ENCODE results near the gene ANKS1B.

ANKS1B gene

DNA sequence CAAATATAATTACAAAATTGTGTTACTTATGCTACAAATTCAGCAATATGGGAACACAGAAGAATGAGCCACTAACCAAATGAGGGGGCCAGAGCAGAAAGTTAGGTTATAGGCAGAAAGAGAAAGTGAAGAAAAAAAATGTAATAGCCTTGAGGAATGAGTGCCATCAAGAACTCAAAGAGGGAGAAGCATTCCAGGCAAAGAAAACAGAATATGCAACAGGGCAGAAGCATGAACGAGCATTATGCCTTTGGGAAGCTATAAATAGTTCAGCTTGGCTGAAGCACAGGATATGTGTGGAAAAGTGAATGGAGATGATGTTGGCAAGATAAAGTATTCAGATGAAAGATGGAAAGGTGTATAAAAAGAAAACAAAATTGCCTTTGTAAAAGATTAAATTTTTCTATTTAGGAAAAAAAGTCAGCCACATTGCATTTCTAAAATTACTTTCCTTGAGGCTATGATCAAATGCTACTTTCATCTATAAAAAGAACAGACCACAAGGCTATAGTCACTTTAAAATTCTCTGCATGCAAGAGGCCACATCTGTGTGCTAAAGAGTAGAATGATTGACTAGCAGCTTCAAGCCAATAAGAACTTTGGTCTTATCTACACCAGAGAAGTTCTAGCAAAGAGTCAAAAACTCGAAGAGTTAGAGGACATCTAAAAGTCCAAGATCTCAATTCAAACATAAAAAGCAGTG, 530.7 kb downstream of the ANKS1B start:
- DNase-seq (ENCODE audit: low read depth): no peak

DNA sequence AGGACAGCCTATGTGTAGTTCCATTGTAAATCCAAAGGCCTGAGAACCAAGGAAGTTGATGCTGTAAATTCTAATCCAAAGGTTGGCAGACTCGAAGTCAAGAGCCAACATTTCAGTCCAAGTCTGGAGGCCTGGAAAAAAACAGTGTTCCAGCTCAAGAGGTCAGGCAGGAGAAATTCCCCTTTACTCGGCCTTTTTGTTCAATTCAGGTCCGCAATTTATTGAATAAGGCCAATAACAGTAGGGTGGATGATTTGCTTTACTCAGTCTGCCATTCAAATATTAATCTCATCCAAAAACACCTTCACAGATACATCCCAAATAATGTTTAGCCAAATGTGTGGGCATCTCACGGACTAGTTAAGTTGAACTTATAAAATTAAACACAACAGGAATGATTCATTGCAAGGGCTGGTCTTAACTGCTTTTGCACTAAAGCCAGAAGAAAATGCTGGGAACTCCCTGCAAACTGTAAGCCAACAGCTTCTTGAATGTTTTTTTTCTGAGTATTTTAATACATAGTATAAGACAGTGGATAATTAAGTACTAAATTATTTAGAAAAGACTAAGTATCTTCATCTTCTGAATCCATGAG, 534.6 kb downstream of the ANKS1B start:
- DNase-seq (ENCODE audit: low read depth): no peak

DNA sequence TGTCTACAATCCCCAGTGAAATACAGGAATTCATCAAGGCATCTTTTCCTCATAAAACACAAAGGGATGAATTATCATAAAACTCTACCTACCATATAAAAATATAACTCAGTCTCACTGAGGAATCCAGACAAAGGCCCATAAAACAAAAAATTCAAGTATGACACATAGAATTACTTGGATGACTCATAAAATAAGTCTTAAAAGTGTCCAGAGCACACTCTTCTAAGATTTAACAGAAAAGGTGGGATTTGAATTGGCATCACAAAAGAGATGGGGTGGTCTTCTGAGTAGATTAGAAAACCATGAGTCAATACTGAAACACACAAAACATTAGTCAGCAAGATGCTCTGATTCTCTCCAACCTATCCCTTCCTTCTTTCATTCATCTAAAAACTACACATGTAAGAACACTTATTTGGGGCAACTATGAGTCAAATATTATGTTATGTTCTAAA, 539.8 kb downstream of the ANKS1B start:
- DNase-seq (ENCODE audit: low read depth): no peak

DNA sequence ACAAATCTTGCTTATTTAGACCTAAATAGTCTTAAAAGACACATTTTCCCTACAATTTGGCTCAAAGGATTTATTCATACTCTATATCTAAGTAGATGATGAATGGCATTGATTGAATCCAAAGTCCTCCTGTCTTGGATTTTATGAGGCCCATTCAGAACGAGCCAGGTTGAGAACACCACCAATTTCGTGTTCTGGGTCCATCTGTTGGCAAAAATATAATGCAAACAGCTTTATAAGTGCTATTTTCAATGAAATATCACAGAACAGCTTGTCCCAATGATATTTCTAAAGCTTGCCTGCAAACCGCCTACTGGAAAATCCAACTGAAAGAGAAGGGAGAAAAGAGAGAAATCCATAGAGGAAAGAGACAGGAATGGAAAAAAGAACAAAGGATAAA, 542.0 kb downstream of the ANKS1B start:
- no peak for DNase-seq (ENCODE audit: low read depth)

DNA sequence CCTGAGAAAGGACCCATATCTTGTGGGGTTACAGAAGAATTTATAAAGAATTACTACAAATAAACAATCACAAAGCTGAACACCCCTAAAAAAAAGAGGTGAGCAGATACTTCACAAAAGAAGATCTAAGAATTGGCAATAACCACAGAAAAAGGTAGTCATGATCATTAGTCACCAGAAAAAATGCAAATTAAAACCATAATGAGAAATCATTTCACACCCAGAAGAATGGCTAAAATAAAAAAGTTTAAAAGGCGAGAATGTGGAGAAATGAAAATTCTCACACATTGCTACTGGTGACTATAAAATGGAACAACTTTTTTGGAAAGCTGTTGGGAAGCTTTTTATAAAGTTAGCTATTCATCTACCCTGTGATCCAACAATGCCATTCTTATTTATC, 545.3 kb downstream of the ANKS1B start:
- DNase-seq (ENCODE audit: low read depth): no peak

DNA sequence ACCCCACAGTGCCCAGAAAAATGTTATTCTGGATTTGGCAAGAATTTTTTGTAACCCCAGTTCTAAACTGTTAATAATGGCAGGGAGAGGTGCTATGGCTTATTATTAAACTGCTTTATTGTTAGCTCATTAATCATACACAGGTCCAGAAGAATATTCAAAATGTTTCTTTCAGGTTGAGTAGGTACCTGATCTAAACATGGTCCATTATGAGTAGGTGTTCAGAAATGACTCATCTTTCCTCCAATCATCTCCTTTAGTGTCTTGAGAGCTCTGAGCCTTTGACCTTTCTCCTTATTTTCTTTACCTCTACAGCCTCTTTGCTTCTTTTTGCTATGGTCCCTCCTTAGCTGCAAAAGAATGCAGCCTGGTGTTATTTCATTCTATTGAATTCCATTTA, 548.2 kb downstream of the ANKS1B start:
- DNase-seq (ENCODE audit: low read depth): no peak

DNA sequence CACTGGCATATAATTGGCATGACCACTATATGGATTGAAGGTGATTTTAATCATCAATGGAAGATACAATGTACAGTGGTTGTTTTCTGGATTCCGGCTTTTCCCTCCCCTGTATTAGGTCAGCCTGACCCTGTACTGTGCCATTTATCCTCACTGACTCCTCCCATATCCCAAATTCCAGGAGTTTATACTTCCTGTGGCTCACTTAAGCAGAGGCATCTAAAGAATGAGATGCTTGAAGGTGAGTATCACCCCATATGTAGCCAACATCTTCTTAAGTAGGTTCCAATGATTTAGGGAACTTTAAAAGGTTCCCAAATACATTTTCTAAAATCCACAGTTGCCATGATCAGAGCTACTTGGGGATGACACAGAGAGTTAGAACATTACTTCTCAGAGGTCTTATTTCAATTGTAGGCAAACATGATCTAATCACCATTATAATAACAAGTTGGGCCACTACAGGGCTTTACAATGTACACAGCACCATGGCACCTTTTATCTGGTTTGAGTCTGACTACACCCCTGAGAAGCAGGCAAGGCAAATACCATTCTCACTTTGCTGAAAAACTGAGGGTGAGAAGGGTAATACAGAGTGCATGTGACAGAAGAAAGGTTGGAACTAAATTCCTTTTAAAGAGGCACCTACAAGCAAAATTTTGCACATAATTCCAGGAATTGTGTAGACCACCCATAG, 549.5 kb downstream of the ANKS1B start:
- no peak for DNase-seq (ENCODE audit: low read depth)

DNA sequence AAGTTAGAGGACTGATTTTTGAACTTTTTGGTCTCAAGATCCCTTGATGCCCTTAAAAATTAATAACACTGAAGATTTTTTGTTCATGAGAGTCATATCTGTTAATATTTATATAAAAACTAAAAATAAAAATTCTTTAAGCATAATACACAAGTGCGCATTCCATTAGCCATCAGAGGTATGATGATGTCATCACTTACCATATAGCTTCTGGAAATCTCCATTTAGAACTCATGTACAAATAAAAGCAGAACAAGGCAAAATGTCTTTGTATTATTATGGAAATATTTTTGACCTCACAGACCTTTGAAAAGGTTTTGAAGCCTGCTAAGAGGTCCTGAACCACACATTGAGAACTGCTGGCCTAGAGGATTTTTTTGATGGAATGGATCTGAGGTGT, 551.6 kb downstream of the ANKS1B start:
- DNase-seq (ENCODE audit: low read depth): no peak

DNA sequence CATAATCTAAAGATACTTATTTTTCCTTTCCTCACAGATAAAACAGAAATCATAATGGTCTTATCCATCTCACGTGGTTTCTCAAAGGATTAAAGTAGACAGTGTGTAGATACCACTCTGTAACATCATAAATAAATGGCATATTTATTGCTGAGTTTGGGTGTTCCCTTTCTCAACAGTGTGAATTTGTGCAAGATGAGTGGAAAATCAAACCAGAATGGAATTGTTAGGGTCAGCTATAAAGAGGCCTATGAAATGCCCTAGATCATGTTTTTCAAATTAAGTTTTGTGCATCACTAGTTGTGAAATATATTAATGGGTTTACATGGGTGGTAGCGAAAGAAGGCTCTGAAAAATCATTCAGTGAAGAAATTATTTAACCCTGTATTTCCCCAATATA, 553.5 kb downstream of the ANKS1B start:
- DNase-seq (ENCODE audit: low read depth): no peak

DNA sequence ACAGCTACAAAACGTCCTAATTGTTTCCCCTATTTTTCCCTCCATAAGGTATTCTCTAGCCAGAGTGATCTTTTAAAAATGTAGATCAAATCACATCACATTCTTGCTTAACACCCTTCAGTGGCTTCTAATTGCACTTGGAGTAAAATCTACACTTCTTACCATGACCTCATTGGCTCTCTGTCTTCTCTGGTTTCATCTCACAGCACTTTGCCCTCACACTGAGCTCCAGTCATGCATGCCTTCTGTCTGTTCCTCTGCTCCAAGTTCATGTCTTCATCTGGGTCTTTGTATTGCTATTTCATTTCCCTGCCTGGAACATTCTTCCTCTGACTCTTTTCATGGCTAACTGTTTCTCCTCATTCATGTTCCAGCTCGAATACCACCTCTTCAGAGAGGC, 557.6 kb downstream of the ANKS1B start:
- no peak for DNase-seq (ENCODE audit: low read depth)

DNA sequence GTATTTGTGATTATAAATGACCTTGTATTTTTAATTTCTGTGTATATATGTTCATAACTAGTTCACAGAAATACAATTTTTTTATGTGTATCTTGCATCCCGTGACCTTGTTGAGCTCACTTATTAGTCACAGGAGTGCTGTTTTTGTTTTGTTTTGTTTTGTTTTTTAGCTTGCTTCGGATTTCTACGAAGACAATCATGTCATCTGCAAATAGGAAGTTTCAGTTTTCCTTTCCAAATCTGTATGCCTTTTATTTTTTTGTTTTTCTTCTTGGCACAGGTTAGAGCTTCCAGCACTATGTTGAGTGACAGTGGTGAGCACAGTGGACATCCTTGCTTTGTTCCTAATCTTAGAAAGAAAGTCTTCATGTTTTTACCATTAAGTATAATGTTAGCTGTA, 566.4 kb downstream of the ANKS1B start:
- no peak for DNase-seq (ENCODE audit: low read depth)

DNA sequence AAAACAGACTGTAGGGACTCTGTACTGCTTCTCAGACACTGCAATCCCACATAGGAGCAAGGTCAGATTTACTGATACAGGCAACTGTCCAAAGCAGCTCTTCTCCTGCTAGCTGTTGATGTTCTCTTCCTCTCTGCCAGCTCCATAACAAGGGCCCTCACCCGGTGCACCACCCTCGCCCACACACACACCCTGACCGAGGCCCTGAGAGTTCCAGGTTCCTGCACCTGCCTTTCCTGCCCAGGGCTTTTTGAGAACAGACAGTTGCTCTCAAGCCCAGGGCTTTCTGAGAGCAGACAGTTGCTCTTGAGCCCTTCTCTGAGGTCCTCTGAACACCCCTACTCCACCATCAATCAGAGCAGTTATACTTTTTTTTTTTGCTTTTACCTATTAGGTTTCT, 571.0 kb downstream of the ANKS1B start:
- DNase-seq (ENCODE audit: low read depth): no peak

DNA sequence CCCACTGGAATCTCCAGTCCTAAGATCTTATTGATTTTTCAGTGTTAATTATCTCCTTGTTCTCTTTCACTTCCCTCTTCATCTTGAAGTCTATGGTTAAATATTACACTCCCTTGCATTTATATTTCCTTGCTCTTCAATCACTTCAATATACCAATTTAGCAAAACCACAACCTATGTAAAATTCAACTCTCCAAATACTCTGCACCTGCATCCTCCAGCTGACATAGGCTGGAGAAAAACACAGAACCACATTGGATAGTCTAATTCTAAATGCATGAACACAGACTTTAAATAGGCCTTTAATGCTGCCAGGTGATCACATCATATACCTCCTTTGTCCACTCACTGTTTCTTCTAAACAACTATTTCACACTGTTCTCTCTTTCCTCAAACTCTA, 591.0 kb downstream of the ANKS1B start:
- DNase-seq (ENCODE audit: low read depth): no peak

DNA sequence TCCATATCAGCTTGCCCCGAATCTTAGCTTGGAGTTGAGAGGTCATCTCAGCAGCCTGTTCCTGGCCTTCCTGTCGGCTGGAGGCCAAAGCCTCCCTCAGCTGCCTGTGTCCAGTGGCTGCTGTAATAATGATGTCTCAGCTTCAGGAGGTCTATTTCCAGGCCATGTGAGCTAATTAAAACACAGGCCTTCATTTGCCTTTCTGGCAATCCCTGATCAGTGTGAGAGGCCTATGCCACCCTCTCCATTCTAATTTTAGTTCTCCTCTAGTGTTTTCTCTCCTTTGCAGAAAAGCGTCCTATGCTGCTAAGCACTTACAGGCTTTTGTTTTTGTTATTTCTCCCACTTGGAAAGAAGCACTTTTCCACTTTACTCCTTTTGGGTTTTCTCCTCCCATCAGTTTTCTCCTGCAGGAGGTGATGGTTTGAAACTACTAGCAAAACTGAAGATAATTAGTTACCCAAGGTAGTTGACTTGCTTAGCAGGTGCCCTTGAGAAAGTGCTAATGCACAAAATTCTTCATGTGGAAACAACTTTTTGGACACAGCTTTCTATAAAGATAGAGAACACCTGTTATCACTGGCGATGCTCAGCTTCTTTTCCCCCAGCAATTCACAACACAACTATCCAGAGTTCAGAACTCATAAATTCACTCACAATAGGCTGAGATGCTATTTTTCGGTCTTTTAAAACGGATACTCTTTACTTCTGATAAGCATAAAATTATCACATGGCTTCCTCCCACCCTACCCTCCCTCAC, 592.5 kb downstream of the ANKS1B start:
- DNase-seq (ENCODE audit: low read depth): no peak

DNA sequence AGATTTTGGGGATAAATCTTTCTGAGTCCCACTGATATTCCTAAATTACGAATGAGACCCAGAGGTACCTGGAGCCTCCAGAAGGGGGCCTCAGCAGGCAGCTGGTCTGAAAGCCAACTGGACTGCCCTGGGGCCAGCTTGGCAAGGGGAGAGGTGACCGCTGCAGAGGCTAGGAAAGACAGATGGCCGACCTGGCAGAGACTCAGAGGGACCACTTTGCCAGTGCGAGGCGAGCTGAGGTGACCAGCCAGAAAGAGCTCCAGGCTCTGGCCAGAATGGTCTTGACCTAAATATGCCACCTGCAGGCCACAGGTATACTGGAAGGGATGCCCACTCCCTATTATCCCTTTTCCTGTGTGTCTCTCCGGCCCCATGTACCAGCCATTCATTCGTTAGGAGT, 594.0 kb downstream of the ANKS1B start:
- DNase-seq (ENCODE audit: low read depth): no peak

DNA sequence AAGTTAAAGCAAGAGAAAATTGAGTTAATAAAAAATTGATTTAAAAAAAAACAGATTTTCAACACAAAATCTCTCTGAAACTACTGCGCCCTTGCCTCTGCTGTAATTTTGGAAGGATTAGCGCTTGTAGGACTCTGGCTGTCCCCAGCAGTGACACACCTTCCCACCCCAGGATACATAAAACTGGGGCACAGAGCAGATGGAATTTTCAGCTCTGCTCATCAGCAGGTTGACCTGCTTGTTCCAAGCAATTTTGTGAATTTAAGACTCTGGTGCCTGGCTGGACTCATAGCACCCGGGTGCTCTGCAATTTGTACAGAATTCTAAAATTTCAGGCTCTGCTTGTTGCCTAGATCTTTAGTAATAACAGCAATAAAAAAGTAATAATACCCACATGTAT, 595.0 kb downstream of the ANKS1B start:
- DNase-seq (ENCODE audit: low read depth): no peak

DNA sequence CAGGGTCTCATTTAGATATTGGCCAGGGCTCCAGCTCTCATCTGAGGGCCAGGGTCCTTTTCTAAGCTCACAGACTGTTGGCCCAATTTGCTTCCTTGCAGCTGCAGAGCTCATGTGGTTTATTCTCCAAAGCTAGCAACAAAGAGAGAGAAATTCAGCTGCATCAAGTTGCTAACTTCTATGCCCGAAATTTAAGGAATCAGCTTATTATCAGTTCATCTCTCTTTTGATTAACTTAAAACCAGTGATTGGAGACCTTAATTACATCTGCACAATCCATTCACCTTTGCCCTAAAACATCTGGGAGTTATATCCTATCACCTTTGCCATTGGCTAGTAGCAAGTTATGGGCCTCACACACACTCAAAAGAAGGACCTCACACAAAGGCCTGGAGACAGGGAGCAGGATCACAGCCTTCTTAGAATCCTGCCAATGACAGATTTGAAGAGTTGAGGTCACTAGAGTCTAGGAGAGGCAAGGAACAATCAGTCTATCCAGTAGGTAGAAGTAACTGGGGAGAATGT, 596.0 kb downstream of the ANKS1B start:
- no peak for DNase-seq (ENCODE audit: low read depth)

DNA sequence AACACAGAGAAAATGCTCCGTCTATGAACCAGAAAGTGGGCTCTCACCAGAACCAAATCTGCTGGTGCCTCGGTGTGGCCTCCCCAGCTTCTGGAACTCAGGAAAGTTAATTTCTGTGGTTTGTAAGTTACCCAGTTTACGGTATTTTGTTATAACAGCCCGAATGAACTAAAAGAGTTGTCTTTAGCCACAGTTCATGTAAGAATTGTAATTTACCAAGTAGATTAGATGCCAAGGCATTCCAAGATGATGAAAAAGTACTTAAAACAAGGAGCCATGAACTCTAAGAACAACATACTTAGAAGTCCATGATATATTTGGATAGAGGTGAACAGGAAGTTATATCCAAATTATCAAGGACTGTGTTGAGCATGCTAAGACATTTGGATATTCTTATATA, 597.1 kb downstream of the ANKS1B start:
- DNase-seq (ENCODE audit: low read depth): no peak

DNA sequence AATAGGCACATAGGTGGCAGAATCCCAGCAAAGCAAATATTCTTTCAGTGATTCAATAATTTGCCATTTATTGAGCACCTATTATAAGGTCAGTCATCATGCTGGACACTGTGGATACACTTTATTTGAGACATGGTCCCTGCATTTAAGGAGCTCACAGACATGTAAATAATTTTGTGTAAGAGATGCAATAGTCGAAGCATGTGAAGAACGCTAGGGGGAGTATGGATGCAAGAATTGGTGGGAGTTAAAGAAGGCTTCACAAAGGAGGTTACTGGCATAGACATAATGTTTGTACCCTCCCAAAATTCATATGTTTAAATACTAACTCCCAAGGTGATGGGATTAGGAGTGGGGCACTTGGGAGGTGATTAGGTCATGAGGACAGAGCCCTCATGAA, 597.8 kb downstream of the ANKS1B start:
- DNase-seq (ENCODE audit: low read depth): no peak

DNA sequence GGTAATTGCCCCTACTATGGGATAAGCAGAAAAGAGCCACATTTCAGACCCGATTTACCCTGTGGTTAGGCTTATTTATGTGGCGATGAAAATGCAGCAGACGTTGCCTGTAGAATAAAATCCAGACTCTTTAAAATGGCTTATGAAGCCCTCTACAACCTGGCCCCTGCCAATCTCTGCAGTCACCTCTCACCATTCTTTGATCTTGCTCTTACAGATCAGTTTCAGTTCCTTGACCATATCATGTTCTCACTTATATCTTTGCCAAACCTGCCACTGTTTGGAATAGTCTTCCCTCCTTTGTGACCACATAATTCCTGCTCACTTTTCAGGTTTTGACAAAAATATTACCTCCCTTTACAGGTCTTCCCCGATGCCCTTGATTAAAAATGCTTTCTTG, 601.5 kb downstream of the ANKS1B start:
- DNase-seq (ENCODE audit: low read depth): no peak

DNA sequence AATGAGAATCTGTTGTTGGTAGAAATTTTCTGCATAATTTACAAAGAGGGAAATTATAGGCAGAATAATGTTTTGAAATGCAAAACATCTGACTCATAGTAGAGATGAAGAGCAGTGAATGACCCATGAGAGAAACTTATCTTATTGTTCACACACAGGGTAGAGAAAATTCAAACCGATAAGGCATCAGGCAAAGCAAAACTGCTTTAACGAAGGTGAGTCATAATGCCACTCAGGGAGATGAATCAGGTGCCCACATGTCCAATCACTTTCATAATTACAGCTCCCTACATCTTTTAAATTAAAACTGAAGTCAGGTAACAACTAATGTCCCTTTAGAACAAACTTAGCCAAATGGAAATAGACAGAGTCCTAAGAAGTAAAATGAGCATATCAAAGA, 602.7 kb downstream of the ANKS1B start:
- DNase-seq (ENCODE audit: low read depth): no peak

DNA sequence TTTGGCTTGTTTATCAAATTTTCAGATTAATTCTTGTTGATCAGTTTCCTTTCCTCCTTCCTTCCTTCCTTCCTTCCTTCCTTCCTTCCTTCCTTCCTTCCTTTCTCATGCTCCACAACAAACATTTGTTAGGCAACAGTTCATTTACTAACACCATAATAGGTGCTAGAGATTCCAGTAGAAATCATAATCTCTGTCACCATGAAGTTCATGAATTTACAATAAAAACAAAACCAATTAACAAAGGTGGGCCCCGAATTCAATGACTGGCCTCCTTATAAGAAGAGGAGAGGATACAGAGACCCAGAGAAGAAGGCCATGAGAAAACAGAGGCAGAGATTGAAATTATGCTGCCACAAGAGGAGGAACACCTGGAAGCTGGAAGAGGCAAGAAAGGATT, 604.0 kb downstream of the ANKS1B start:
- DNase-seq (ENCODE audit: low read depth): no peak

DNA sequence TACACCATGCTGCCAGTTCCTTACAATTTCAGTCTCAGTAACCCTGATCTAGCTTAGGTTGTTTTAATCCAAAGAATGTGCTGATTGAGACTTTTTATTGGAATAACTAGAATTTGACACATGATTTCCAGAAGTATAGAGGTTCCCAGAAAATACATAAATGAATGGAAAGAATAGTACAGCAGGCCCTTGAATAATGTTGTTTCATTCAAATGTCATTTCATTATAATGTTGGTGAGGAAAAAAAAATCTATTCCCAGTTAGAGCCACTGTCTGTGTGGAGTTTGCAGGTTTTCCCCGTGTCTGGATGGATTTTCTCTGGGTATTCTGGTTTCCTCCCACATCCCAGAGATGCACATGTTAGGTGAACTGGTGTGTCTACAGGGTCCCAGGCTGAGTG, 610.7 kb downstream of the ANKS1B start:
- DNase-seq (ENCODE audit: low read depth): no peak

All from stromal cell of bone marrow (primary cell).